ENCODE measurements around the gene IFNB1.

DNA sequence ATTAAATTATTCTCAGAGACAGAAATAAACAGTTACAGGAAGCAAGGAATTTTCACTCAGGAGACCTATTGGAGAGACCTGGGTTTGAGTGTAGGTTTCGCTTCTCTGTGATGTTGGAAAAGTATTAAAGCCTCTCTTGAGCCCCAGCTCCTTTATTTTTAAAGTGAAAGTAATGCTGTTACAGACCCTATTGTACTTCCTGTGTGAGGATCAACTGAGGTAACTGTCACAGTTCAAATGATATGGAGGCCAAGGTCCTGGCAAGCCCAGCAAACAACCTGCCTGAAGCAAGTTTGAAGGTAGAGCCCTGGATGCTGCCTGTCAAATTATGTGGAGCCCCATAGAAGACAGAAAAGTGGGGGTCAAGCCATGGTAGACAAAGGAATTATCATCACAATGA is 38.4 kb downstream of the IFNB1 start:
- TF ChIP-seq FOSL1 (IDR thresholded peaks at IDR 0.05; ENCODE audit: low read depth) (no peak), CEBPB (IDR thresholded peaks at IDR 0.05; ENCODE audit: low read depth) (no peak), SP1 (IDR thresholded peaks at IDR 0.05; ENCODE audit: low read depth) (no peak), EZH2 (IDR thresholded peaks at IDR 0.05) (no peak), POLR2A (IDR thresholded peaks at IDR 0.05; ENCODE audit: borderline replicate concordance, extremely low read depth, insufficient read depth, insufficient read length) (no peak), POLR2AphosphoS5 (IDR thresholded peaks at IDR 0.05; ENCODE audit: low read depth, low read length) (no peak), YY1 (IDR thresholded peaks at IDR 0.05; ENCODE audit: extremely low read depth, insufficient replicate concordance, low read depth, low read length) (no peak), ELF1 (IDR thresholded peaks at IDR 0.05; ENCODE audit: borderline replicate concordance, low read depth) (no peak), TCF7L2 (IDR thresholded peaks at IDR 0.05; ENCODE audit: borderline replicate concordance, extremely low read depth, insufficient read depth, insufficient read length) (no peak)
- TF ChIP-seq, protein P1, sequence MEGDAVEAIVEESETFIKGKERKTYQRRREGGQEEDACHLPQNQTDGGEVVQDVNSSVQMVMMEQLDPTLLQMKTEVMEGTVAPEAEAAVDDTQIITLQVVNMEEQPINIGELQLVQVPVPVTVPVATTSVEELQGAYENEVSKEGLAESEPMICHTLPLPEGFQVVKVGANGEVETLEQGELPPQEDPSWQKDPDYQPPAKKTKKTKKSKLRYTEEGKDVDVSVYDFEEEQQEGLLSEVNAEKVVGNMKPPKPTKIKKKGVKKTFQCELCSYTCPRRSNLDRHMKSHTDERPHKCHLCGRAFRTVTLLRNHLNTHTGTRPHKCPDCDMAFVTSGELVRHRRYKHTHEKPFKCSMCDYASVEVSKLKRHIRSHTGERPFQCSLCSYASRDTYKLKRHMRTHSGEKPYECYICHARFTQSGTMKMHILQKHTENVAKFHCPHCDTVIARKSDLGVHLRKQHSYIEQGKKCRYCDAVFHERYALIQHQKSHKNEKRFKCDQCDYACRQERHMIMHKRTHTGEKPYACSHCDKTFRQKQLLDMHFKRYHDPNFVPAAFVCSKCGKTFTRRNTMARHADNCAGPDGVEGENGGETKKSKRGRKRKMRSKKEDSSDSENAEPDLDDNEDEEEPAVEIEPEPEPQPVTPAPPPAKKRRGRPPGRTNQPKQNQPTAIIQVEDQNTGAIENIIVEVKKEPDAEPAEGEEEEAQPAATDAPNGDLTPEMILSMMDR (IDR thresholded peaks at IDR 0.05 in 2 of 3, conservative IDR thresholded peaks at IDR 0.05 in 1 of 3; ENCODE audit: borderline replicate concordance in 1 of 3, insufficient read depth in 1 of 3, low read depth in 2 of 3, low read length in 2 of 3) = no peak
- TF ChIP-seq, protein P2, sequence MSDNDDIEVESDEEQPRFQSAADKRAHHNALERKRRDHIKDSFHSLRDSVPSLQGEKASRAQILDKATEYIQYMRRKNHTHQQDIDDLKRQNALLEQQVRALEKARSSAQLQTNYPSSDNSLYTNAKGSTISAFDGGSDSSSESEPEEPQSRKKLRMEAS (IDR thresholded peaks at IDR 0.05) = no peak
- TF ChIP-seq, protein P3, sequence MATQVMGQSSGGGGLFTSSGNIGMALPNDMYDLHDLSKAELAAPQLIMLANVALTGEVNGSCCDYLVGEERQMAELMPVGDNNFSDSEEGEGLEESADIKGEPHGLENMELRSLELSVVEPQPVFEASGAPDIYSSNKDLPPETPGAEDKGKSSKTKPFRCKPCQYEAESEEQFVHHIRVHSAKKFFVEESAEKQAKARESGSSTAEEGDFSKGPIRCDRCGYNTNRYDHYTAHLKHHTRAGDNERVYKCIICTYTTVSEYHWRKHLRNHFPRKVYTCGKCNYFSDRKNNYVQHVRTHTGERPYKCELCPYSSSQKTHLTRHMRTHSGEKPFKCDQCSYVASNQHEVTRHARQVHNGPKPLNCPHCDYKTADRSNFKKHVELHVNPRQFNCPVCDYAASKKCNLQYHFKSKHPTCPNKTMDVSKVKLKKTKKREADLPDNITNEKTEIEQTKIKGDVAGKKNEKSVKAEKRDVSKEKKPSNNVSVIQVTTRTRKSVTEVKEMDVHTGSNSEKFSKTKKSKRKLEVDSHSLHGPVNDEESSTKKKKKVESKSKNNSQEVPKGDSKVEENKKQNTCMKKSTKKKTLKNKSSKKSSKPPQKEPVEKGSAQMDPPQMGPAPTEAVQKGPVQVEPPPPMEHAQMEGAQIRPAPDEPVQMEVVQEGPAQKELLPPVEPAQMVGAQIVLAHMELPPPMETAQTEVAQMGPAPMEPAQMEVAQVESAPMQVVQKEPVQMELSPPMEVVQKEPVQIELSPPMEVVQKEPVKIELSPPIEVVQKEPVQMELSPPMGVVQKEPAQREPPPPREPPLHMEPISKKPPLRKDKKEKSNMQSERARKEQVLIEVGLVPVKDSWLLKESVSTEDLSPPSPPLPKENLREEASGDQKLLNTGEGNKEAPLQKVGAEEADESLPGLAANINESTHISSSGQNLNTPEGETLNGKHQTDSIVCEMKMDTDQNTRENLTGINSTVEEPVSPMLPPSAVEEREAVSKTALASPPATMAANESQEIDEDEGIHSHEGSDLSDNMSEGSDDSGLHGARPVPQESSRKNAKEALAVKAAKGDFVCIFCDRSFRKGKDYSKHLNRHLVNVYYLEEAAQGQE (IDR thresholded peaks at IDR 0.05; ENCODE audit: low read depth) = no peak
